Breast epithelium (tissue), 3 donors: ENCODE results near the gene UBL3.

Source experiments
- POLR2A ChIP-seq: fragments of 450-650 bp; IDR thresholded peaks from one replicate; pipeline ENCODE4 v1.6.1; 2016; ENCODE audit warnings: antibody characterized with exemption, mild to moderate bottlenecking, moderate library complexity
- POLR2AphosphoS5 ChIP-seq, 3 donors: sonication (generic); formaldehyde crosslinking; IDR thresholded peaks; one replicate each; pipeline ENCODE4 v1.6.1; 2017; ENCODE audit warnings: antibody characterized with exemption in 3 of 3
- TF ChIP-seq, protein P1 (sequence below), 3 donors: fragments of 450-650 bp; IDR thresholded peaks; one replicate each; pipeline ENCODE4 v1.5.1; 2016 to 2017; ENCODE audit warnings: antibody characterized with exemption in 3 of 3, mild to moderate bottlenecking in 3 of 3, moderate library complexity in 3 of 3

GRCh38 chr13:29782798-29783197, 67.6 kb downstream of the UBL3 start:
- TF ChIP-seq, protein P1, sequence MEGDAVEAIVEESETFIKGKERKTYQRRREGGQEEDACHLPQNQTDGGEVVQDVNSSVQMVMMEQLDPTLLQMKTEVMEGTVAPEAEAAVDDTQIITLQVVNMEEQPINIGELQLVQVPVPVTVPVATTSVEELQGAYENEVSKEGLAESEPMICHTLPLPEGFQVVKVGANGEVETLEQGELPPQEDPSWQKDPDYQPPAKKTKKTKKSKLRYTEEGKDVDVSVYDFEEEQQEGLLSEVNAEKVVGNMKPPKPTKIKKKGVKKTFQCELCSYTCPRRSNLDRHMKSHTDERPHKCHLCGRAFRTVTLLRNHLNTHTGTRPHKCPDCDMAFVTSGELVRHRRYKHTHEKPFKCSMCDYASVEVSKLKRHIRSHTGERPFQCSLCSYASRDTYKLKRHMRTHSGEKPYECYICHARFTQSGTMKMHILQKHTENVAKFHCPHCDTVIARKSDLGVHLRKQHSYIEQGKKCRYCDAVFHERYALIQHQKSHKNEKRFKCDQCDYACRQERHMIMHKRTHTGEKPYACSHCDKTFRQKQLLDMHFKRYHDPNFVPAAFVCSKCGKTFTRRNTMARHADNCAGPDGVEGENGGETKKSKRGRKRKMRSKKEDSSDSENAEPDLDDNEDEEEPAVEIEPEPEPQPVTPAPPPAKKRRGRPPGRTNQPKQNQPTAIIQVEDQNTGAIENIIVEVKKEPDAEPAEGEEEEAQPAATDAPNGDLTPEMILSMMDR (IDR thresholded peaks at IDR 0.05): no peak
- TF ChIP-seq POLR2AphosphoS5 (IDR thresholded peaks at IDR 0.05) (no peak), POLR2A (no peak)
